HEK293T (cell line): ENCODE data around the gene NODAL.

Source experiments
- CTCF ChIA-PET: fragments of 350-600 bp; formaldehyde crosslinking; extraction: SDS; loops from one replicate; lab custom pipeline; 2021; ENCODE audit warnings: antibody characterized with exemption, inconsistent platforms; lab: Yijun Ruan, JAX
- POLR2A ChIA-PET: fragments of 350-600 bp; formaldehyde crosslinking; extraction: SDS; loops from one replicate; lab custom pipeline; 2020; ENCODE audit warnings: antibody characterized with exemption, inconsistent platforms; lab: Yijun Ruan, JAX
- DNase-seq: peaks from one replicate; pipeline ENCODE4 v3.0.0; 2012; ENCODE audit warnings: mixed read lengths; ENCODE audit errors: extremely low spot score
- ARNT ChIP-seq: fragments of 450-650 bp; IDR thresholded peaks from 2 replicates; pipeline ENCODE4 v1.6.1; 2017; ENCODE audit warnings: mild to moderate bottlenecking
- BHLHE40 ChIP-seq: fragments of 450-650 bp; IDR thresholded peaks from 2 replicates; pipeline ENCODE4 v1.6.1; 2016; ENCODE audit warnings: mild to moderate bottlenecking, moderate library complexity, borderline replicate concordance
- CTBP1 ChIP-seq: fragments of 450-650 bp; IDR thresholded peaks from 2 replicates; pipeline ENCODE4 v1.6.1; 2016; ENCODE audit warnings: borderline replicate concordance
- ELF4 ChIP-seq: fragments of 450-650 bp; IDR thresholded peaks from 2 replicates; pipeline ENCODE4 v1.6.1; 2017; ENCODE audit warnings: antibody characterized with exemption
- FOXA1 ChIP-seq: fragments of 450-650 bp; IDR thresholded peaks from 2 replicates; pipeline ENCODE4 v1.6.1; 2016; ENCODE audit warnings: mild to moderate bottlenecking
- FOXK2 ChIP-seq: fragments of 450-650 bp; IDR thresholded peaks from 2 replicates; pipeline ENCODE4 v1.6.1; 2016; ENCODE audit warnings: mild to moderate bottlenecking
- FOXM1 ChIP-seq: fragments of 450-650 bp; IDR thresholded peaks from 2 replicates; pipeline ENCODE4 v1.6.1; 2017; ENCODE audit warnings: mild to moderate bottlenecking, borderline replicate concordance
- HDGF ChIP-seq: fragments of 450-650 bp; IDR thresholded peaks from 2 replicates; pipeline ENCODE4 v1.6.1; 2017; ENCODE audit warnings: antibody characterized with exemption, borderline replicate concordance
- L3MBTL2 ChIP-seq: fragments of 450-650 bp; conservative IDR thresholded peaks from 2 replicates; pipeline ENCODE4 v1.6.1; 2016; ENCODE audit warnings: mild to moderate bottlenecking
- LEF1 ChIP-seq: fragments of 450-650 bp; IDR thresholded peaks from 2 replicates; pipeline ENCODE4 v1.6.1; 2017; ENCODE audit warnings: mild to moderate bottlenecking, borderline replicate concordance
- NFRKB ChIP-seq: fragments of 450-650 bp; IDR thresholded peaks from 2 replicates; pipeline ENCODE4 v1.6.1; 2016; ENCODE audit warnings: mild to moderate bottlenecking, moderate library complexity
- SP1 ChIP-seq: fragments of 450-650 bp; IDR thresholded peaks from 2 replicates; pipeline ENCODE4 v1.6.1; 2017
- SUZ12 ChIP-seq: fragments of 450-650 bp; IDR thresholded peaks from 2 replicates; pipeline ENCODE4 v1.6.1; 2016; ENCODE audit warnings: mild to moderate bottlenecking
- TARDBP ChIP-seq: fragments of 450-650 bp; IDR thresholded peaks from 2 replicates; pipeline ENCODE4 v1.6.1; 2016
- ZNF384 ChIP-seq: fragments of 450-650 bp; IDR thresholded peaks from 2 replicates; pipeline ENCODE4 v1.6.1; 2016
- TF ChIP-seq, protein P1 (sequence below): fragments of 450-650 bp; IDR thresholded peaks from 2 replicates; pipeline ENCODE4 v1.6.1; 2016

NODAL gene

DNA sequence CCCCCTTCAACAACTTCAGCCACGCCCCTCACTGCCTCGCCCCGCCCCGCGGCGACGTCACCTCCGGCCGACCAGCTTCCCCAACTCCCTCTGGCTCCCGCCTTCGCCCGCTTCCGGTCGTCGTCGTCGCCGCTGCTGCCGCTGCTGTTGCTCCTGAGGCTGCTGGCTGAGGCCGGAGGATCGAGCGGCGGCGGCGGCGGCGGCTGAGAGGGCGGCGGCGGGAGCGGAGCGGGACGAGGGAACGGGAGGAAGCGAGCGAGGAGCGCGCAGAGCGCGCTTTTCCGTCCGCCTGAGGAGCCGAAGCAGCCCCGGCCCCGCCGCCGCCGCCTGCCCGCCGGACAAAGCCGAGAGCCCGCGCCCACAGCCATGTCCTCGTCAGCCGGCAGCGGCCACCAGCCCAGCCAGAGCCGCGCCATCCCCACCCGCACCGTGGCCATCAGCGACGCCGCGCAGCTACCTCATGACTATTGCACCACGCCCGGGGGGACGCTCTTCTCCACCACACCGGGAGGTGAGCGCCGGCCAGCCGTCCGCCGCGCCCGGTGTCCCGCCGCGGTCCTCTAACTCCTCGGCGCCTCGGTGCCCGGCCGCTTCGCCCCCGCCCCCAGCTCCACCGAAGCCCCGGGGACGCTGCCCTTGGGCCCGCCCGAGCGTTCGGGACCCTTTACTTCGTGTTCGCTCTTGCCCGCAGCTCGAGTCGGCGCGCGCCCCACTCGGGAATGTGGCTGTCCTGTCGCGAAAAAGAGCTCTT, 37.3 kb downstream of the NODAL start, which contains the start of gene EIF4EBP2:
Gene EIF4EBP2 (plus strand): TSS at position 110 of the 751 bp plus-strand sequence. CDS start 257 bp downstream, at position 367.
- peak; percentile 97 for DNase-seq
- POLR2A ChIA-PET, result interaction anchor here (0.6 to 2.1 kb wide), 26 partner anchors 9 to 525 kb away, joined by 3 to 10 read pairs (median 4); partner anchors contain the start of genes LRRC20, PPA1, SAR1A and TYSND1
- TF ChIP-seq ZNF384 (no peak), L3MBTL2 (peak; percentile 95)
- CTCF ChIA-PET, result interaction anchor here (0.6 to 1.2 kb wide), 3 partner anchors 26 to 103 kb away, joined by 3 to 4 read pairs (median 3); no protein-coding TSS in a partner anchor

DNA sequence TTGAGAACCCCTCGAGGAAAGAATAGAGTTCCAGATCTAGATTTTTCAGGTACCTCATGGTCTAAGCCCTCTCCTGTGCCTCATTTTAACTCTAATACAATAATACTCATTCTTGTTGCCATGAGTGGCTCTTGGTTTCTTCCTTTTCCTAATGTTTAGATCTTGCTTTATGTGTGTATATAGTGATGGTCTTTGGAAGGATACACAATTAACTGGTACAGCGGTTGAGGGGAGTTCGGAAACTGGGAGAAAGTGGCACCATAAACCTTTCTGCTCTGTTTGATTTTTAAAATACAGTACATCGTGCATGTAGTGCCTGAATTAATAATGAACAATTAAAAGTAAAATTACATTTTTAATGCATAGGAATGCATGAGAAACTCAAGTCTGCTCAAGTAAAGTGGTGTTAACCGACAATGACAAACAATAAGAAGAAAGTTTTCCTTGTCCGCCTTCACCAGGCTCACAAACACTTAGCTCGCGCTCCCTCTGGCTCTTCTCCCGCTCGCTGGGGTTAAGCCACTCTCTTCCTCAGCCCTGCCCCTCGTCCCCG, 37.9 kb downstream of the NODAL start:
- TF ChIP-seq, protein P1, sequence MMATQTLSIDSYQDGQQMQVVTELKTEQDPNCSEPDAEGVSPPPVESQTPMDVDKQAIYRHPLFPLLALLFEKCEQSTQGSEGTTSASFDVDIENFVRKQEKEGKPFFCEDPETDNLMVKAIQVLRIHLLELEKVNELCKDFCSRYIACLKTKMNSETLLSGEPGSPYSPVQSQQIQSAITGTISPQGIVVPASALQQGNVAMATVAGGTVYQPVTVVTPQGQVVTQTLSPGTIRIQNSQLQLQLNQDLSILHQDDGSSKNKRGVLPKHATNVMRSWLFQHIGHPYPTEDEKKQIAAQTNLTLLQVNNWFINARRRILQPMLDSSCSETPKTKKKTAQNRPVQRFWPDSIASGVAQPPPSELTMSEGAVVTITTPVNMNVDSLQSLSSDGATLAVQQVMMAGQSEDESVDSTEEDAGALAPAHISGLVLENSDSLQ, result 0 out of 2 replicates have a peak, but pooled peaks have one; percentile 1
- no peak for TF ChIP-seq NFRKB
- no peak for TF ChIP-seq FOXM1
- no peak for TF ChIP-seq BHLHE40
- no peak for TF ChIP-seq CTBP1
- ChIA-PET POLR2A (interaction anchor here (0.6 to 2.1 kb wide), 24 partner anchors 10 to 524 kb away, joined by 3 to 10 read pairs (median 4); partner anchors contain the start of genes LRRC20, PPA1, SAR1A and TYSND1), CTCF (interaction anchor here (1.2 kb wide), 2 partner anchors 26 to 58 kb away, joined by 3 read pairs; no protein-coding TSS in a partner anchor)
- DNase-seq, result no peak

DNA sequence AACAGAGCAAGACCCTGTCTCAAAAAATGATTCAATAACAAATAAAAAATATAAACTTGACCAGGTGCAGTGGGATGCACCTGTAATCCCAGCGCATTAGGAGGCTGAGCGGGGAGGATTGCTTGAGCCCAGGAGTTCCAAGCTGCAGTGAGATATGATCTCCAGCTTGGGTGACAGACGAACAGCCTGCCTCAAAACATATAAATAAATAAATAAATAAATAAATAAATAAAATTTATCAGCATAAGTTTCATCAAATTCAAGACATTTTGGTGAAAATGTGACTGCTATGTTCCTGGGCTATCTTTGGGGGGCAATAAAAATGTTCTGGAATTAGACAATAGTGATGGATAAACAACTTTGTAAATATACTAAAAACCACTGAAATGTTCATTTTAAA, 42.3 kb downstream of the NODAL start:
- TF ChIP-seq HDGF (no peak), CTBP1 (no peak), ZNF384 (no peak), SUZ12 (no peak), SP1 (no peak), BHLHE40 (no peak), ELF4 (no peak), TARDBP (no peak), L3MBTL2 (no peak)
- TF ChIP-seq, protein P1, result no peak
- POLR2A ChIA-PET, result no interaction called here
- DNase-seq, result no peak
- CTCF ChIA-PET, result no interaction called here

DNA sequence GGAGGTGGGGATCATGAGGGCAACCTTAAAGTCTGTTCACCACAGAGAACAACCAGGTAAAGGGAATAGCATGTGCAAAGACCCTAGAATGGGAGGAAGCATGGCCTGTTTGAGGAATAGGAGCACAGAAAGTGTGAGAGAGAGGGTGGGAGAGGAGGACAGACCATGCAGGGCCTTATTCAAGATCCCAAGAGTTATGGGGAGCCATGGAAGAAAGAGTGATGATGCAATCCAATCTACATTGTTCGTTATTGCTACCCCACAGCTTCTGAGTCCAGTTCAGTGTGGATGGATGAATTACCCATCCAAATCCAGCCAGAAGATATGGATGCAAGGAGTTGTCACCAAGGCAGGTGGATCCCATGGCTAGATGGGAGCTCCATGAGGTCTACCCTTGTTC, 45.3 kb downstream of the NODAL start:
- TF ChIP-seq LEF1, result no peak
- TF ChIP-seq, protein P1, result no peak
- no peak for TF ChIP-seq HDGF
- TF ChIP-seq L3MBTL2, result no peak
- no peak for TF ChIP-seq NFRKB
- no peak for DNase-seq
- CTCF ChIA-PET, result no interaction called here
- POLR2A ChIA-PET, result no interaction called here

DNA sequence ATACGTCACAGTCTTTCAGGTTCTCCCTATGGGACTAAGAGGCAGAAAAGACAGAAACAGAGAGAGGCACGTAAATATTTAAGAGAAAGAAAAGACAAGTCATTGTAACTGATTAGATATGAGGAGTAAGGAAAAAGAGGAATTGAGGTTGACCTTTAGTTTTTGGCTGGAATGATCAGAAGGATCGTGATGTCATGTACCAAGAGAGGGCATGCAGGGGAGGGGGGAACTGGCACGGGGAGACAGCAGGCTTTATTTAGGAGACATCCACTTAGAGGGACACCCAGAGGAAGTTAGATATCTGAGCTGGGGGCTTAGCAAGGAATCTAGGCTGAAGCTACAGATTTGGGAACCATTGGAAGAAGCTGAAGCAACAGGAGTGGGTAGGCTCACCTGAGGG, 49.8 kb downstream of the NODAL start:
- DNase-seq, result no peak
- ChIA-PET CTCF (no interaction called here), POLR2A (interaction anchor here (0.9 to 1.4 kb wide), 2 partner anchors 11 to 12 kb away, joined by 3 read pairs; partner anchors contain the start of gene EIF4EBP2)
- TF ChIP-seq L3MBTL2 (no peak), FOXA1 (no peak), FOXK2 (no peak), FOXM1 (no peak), BHLHE40 (no peak), HDGF (no peak), ZNF384 (no peak), ELF4 (no peak), SUZ12 (no peak), SP1 (no peak), NFRKB (no peak), TARDBP (no peak), CTBP1 (no peak), LEF1 (no peak), ARNT (no peak)
- TF ChIP-seq, protein P1, result no peak
